GM19372 (cell line): ENCODE data around the gene MVD.

Experiments
- ATAC-seq: cut with Tn5 transposase; IDR thresholded peaks from one replicate; pipeline ENCODE4 v1.9.1; 2021; ENCODE audit warnings: mild to moderate bottlenecking, low read depth, moderate library complexity; ENCODE audit not compliant: unreplicated experiment

The MVD gene

GRCh38 chr16:88662843-88663606, at the start of gene MVD:
Gene MVD, minus strand, starts transcription at chr16:88663091. Its CDS starts 11 bp downstream, at chr16:88663080.
- peak; percentile 95 for ATAC-seq

DNA sequence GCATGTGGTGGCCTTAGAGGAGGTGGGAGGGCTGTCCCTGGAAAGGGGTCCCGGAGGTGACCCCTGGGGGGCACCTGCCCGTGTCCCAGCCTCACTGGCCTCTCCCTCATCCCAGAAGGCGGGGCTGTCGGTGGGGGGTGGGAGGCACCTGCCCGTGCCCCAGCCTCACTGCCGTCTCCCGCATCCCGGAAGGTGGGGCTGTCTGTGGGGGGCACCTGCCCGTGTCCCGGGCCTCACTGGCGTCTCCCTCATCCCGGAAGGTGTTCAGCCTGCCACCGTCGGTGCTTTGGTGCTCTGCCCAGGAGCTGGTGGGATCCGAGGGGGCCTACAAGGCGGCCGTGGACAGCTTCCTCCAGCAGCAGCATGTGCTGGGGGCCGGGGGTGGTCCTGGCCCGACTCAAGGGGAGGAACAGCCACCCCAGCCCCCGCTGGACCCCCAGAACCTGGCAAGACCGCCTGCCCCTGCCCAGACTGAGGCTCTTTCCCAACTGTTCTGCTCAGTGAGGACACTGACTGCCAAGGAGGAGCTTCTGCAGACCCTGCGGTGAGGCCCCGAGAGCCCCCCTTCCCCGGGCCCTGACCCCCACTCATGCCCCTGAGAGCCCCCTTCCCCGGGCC, 49.6 kb upstream of the MVD start:
- no peak for ATAC-seq

DNA sequence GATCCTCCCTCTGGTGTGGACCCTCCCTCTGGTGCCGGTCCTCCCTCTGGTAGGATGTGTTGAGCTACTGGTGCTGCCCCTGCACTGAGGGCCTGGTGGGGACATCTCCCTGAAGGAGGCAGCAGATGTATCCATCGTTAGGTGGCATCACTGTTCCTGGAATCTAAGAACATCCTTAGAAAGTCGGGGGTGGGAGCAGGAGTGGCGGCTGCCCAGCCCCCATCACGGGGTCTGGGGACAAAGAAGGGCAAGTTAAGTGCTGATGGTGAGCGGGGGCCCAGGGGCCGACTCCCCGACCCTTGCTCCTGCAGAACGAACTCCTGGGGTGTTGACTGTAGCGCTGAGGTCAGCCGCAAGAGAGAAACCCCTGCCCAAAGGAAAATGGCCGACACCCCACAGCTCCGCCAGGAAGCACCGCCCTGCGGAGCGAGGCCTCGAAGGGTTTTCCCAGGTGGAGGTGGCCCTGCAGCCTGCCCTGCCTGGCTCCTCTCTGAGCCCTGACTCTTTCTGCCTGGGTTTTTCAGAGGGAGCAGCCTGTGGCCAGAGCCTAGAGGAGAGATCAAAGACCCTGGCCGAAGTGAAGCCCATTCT, 49.0 kb upstream of the MVD start:
- ATAC-seq, result no peak

DNA sequence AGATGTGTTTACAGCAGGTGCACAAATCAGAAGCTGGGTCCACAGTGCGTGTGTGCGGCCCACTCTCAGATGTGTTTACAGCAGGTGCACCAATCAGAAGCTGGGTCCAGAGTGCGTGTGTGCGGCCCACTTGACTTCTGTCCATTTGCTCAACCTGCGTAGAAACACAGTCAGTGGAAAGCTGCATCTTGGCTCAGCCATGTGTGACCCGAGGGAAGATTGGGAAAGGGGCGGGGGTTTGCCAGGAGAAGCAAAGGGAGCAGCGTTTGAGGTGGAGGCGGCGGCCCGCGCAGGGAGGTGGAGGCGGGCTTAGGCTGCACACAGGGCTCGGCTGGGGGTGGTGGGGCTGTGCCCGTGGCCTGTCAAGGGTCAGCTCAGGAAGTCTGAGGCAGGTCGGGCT, 47.7 kb upstream of the MVD start:
- ATAC-seq, result no peak

- ATAC-seq, result no peak
These were observed 44.3 kb upstream of the MVD start for GRCh38 chr16:88706965-88707826.

DNA sequence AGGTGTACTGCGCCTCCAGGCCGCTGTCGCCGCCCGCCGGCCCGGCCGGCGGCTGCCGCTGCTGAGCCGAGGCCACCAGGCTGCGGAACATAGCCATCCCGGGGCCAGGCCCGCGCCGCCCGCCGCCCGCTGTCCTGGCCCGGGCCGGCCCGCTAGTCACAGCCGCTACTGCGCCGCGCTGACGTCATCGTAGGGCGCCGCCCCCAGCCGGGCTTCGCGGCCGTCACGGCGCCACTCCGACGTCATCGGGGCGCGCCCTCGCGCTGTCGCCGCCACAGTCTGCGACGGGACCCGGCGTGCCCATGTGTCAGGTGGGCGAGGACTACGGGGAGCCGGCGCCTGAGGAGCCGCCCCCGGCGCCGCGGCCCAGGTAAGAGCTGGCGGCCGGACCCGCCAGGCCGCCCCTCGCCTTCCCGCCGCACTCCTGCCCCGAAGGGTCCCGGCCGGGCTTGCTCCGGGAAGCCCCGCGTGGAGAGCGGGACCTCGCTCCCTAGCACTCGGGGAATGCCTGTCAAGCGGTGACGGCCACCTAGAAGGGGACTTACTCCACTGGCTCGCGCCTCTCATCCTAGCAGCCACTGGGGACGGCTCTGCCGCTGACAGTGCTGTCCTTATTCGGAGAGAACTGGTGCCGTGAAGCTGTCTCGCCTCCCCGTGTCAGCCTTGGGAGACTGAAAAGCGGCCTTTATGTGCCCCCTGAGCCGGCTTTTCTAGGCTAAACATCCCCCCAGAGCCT, 43.5 kb upstream of the MVD start, which contains the start of the genes CTU2 and RNF166:
TSS of gene CTU2 (plus strand) at position 275 of the 736 bp plus-strand sequence. CDS start at position 303, 28 bp downstream.
TSS of gene RNF166 (minus strand) at position 180 of the 736 bp plus-strand sequence. CDS start at position 97, 83 bp downstream.
- ATAC-seq, result peak; percentile 77

DNA sequence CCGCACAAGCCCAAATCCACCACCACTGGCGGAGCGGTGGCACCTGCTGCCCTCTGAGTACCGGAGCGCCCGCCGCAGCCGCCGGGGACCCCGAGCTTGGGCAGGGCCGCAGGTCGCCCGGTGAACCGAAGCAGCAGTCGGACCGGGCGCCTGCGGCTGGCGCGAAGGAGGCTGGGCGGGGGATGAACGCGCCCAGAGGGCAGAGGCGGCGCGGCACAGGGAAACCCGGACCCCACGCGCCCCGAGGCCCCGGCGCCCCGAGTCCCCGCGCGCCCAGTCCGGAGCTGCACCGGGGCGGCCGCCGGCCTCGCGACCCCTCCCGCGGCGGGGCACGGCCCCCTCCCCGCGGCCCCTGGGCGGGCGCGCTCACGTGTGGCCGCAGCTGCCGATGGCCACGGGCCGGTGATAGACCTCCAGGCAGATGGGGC, 42.9 kb upstream of the MVD start:
- peak; percentile 29 for ATAC-seq

GRCh38 chr16:88705076-88705684, 42.3 kb upstream of the MVD start:
- no peak for ATAC-seq

DNA sequence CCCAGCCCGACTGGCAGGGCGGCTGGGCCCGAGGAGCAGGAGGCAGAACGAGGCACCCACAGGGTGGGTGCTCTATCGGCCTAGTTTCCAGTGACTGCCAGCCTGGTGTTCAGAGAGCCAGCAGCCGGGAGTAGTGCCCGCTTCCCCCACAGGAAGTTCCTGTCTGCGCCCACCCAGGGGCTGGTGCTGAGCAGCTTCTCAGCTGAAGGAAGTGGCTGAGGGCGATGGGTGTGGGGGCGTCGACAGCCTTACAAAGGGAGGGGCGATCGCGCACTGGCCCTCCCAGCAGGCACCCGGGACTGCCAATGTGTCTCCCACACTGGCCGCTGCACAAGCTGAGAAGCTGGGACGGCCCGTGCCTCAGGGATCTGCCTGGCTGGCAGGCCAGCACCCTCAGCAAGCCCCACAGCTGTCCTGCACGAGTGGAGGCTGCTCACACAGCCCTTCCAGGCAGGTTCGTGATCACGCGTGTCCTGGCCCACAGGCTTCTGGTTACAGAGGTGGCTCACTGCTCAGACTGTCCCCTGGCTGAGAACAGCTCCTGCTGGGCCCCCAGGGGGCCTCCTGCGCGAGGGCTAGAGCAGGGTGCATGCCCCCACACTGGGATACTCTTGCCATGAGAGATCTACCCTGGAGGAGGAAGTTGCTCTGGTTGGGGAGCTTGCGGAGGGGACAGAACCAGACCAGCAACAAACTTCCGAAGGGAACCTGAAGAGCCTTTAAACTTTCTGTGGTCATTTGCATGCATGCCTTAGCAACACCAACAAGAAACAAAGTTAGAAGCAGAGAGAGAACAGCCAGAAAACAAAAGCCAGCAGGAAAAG, 40.8 kb upstream of the MVD start:
- ATAC-seq, result no peak

DNA sequence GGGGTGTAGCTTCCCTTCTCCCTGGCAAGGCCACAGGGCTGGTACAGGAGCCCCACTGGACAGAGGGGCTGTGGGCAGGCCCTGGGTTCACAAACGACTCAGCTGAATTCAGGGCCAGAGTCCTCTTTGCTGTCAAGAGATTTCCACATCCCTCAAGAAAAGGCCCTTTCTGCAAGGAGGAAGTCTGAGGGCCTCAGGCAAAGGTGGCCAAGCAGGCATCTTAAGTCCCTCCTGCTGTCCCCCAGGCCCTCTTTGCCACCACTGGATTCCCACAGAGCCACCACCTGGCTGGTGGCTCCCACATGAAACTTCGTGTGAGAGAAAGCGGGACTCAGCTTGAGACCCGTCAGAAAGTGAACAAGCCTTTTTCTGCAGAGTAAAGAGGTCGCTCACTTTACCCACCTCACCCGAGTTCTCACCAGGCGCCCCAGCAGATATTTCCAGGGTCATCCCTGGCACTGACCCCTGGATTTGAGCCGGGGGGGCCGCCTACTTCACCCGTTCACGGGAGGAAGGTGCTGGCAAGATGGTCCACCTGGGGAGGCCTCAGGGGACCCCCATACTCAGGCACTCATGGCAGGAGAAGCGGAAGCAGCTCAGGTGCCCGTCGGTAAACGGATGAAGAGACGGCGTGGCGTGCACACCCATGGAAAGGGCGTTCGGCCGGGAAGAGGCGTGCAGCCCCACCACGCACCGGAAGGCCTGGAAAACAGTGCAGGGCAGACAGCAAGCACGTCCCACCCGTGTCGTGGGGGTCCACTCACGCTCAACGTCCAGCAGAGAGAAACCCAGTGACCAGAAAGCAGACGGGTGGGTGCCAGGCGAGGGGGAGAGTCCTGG, 39.7 kb upstream of the MVD start:
- no peak for ATAC-seq

DNA sequence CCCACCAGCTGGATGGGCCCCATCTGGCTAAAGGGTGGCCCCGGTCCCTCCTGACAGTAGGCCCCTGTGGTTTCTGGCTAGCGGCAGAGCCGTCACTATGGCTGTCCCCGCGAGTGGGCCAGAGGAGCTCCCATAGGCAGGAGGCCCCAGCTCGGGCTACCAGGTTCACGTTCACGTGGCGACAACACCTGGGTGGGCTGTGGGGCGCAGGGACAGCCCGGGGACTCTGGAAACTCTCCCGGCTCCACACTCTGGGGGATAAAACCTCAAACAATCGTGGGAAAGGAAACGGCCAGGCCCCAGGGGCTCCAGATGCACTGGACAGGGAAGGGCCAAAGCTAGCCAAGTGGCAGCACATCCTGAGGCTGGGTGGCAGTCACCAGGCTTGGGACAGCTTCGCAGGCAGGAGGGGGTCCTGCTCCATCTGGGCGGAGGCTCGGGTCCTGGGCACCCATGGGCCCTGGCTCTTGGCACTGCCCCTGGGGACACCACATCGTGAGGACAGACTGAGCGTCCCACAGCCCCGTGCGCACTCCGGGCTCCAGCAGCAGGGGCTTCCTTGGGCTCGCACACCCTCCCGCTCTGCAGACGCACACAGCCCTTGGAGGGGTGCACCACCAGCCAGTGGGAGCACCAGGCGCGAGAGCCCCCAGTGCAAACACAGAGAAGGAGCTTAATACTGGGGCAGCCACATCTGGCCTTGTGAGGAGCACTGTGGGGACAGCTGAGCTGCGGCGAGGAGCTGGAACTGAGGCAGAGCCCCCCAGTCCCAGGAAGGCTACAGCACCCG, 38.9 kb upstream of the MVD start:
- ATAC-seq, result no peak

GRCh38 chr16:88700636-88701482, 38.0 kb upstream of the MVD start:
- ATAC-seq, result peak; percentile 75

DNA sequence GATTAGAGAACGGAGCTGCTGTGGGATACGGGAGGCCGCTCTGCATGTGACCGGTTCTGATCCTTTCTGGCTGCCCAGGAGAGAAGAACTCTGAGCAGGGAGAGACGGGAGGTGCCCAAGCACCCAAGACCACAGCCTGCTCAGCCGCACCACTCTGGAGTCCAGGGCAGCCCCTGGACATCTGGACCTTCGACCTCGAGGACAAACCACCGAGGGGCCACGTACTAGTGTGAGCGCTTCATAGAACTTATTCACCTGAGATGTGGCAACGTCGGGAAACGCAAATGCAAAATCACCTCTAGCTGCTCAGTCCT, 37.4 kb upstream of the MVD start:
- ATAC-seq, result no peak

- ATAC-seq, result no peak
These were observed 36.3 kb upstream of the MVD start for GRCh38 chr16:88699180-88699579.

DNA sequence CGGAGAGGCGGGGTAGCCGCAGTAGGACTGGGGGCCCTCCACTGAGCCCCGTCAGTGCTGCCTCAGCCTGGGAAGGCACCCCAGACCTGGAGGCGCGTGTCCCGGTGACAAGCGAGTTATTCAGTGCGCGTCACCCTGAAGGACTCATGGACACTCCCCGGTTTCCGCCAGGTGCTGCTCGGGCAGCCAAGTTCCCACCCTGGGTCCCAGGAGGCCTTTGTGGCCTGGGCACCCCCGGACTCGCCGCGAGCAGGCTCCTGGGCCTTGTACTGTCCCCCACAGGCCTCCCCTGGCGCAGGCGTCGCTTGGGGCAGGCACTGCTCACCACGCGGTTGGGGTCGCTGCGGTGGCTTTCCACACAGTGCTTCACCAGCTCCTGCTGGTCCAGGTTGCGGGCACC, 35.8 kb upstream of the MVD start:
- no peak for ATAC-seq
